Measurements from ENCODE around the gene TFF3. TPM values are rescaled to one million over a fixed set of nuclear protein-coding genes. Genes with fewer than 3 reads are reported as not detected.

TFF3 gene
- total RNA-seq, 4 donors from 2014 or later: 178 to 1,063 (median 636) TPM

- no peak for TF ChIP-seq POLR2A (IDR thresholded peaks at IDR 0.05)
- TF ChIP-seq, protein P1, sequence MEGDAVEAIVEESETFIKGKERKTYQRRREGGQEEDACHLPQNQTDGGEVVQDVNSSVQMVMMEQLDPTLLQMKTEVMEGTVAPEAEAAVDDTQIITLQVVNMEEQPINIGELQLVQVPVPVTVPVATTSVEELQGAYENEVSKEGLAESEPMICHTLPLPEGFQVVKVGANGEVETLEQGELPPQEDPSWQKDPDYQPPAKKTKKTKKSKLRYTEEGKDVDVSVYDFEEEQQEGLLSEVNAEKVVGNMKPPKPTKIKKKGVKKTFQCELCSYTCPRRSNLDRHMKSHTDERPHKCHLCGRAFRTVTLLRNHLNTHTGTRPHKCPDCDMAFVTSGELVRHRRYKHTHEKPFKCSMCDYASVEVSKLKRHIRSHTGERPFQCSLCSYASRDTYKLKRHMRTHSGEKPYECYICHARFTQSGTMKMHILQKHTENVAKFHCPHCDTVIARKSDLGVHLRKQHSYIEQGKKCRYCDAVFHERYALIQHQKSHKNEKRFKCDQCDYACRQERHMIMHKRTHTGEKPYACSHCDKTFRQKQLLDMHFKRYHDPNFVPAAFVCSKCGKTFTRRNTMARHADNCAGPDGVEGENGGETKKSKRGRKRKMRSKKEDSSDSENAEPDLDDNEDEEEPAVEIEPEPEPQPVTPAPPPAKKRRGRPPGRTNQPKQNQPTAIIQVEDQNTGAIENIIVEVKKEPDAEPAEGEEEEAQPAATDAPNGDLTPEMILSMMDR (IDR thresholded peaks at IDR 0.05): no peak
- H3K27me3 ChIP-seq: no peaks in the 10 kb centered on the region
- no peak overlapping the region for H3K4me3 ChIP-seq
- no peaks in the 10 kb centered on the region for H3K9me3 ChIP-seq
- peaks cover 0 to 7% (median 2%) of the 10 kb centered on the region in 4 donors for H3K4me1 ChIP-seq
- no peaks in the 10 kb centered on the region for H3K36me3 ChIP-seq
- no peak for DNase-seq
- peak overlapping the region in 1 of 4 donors; percentile 43 for H3K27ac ChIP-seq
Observed at GRCh38 chr21:42264245-42265195, 50.7 kb downstream of the TFF3 start.

DNA sequence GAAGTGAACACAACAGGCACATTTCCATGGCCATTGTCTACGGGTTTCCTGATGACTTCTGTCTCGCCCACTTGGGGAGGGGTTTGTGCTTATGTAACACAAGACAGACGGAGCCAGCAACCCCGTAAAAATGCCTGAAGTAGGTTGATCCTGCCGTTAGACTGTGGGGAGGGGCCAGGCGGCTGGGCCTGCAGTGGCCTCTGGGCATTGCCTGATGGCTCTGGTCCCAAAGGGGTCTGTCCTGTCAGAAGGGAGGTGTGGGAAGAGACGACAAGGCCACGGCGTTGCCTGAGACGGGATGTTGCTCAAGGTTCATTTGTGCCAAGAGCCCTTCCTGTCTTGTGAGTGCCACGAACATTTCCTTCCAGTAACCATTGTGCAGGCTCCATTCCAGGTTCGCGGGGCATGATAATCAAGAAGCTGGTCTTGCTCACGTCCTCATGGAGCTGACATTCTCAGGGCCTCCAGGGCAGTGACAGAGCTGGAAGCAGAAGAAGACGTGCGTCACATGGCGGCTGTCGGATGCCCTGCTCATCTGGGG is 51.5 kb downstream of the TFF3 start:
- no peak overlapping the region for H3K4me3 ChIP-seq
- peak overlapping the region in 2 of 4 donors; percentile 43 to 49 for H3K27ac ChIP-seq
- H3K36me3 ChIP-seq: no peaks in the 10 kb centered on the region
- H3K9me3 ChIP-seq: no peaks in the 10 kb centered on the region
- H3K27me3 ChIP-seq: no peaks in the 10 kb centered on the region
- peaks cover 0 to 7% (median 2%) of the 10 kb centered on the region in 4 donors for H3K4me1 ChIP-seq
- TF ChIP-seq POLR2A (IDR thresholded peaks at IDR 0.05): no peak
- TF ChIP-seq, protein P1 (IDR thresholded peaks at IDR 0.05): no peak
- no peak for DNase-seq

DNA sequence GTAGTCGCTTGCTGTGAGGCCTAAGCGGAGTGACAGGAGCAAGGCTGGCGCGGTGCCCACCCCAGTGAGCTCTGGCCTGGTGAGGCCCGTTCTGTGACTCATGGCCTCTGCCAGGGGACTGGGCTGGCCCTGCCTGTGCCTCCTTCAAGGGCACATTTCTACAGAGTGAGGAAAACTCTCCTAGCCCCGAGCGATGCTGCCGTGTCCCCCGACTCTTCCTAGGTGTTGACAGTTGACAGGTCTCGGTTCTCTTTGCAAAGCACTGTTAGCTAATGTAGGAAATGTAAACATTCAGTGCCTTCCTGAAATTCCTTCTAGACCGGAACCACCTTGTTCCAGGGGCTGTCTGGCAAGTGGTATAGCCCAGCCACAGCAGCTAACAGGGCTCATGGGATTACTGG is 52.4 kb downstream of the TFF3 start:
- DNase-seq: no peak
- Histone ChIP-seq H3K9me3 (no peaks in the 10 kb centered on the region), H3K36me3 (no peaks in the 10 kb centered on the region), H3K27me3 (no peaks in the 10 kb centered on the region), H3K4me1 (peaks cover 0 to 7% (median 3%) of the 10 kb centered on the region in 4 donors), H3K27ac (peak overlapping the region in 2 of 4 donors; percentile 43 to 46), H3K4me3 (no peak overlapping the region)
- TF ChIP-seq, protein P1 (IDR thresholded peaks at IDR 0.05): no peak
- TF ChIP-seq POLR2A (IDR thresholded peaks at IDR 0.05): no peak

DNA sequence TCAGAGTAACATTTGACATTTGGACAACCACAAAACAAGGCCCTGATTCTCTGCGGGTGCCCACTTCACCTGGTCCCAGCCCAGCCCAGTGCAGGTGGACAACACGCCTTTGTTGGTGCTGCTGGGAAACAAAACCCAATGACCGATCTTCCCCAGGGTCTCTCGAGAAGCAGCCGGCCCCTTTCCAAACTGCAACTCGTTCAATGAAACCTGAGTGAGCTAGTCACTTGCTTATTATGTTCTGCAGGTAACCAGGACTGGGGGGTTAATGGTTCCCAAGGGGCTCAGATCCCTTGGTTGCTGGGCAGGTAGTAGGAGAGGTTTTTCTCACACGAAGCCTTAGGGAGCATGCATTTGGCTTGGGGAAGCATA is 53.4 kb downstream of the TFF3 start:
- TF ChIP-seq POLR2A (IDR thresholded peaks at IDR 0.05): no peak
- TF ChIP-seq, protein P1 (IDR thresholded peaks at IDR 0.05): no peak
- Histone ChIP-seq H3K4me3 (no peak overlapping the region), H3K36me3 (no peaks in the 10 kb centered on the region), H3K4me1 (peaks cover 0 to 7% (median 2%) of the 10 kb centered on the region in 4 donors), H3K27me3 (no peaks in the 10 kb centered on the region), H3K27ac (peak overlapping the region in 2 of 4 donors; percentile 35 to 40), H3K9me3 (no peaks in the 10 kb centered on the region)
- DNase-seq: no peak

Other genes starting within 250 kb of the TFF3 start
- gene UMODL1, start 244.1 kb downstream of the TFF3 start, total RNA-seq: under 1 TPM in 3 of 4 donors, not detected in 1; 0.53 to 0.95 (median 0.83) TPM
- 10 to 100 TPM; 33.0 to 68.5 (median 40.8) TPM for gene ABCG1, start 96.3 kb downstream of the TFF3 start, total RNA-seq
- gene TFF2, start 35.6 kb upstream of the TFF3 start, total RNA-seq: 1 to 10 TPM in 1 of 4 donors, not detected in 3; 6.7 TPM
- gene TFF1, start 51.1 kb upstream of the TFF3 start, total RNA-seq: 100 to 1,000 TPM in 2 of 4 donors, 10 to 100 TPM in 1, not detected in 1; 32.4 to 136 (median 103) TPM
- gene TMPRSS3, start 80.6 kb upstream of the TFF3 start, total RNA-seq: 1 to 10 TPM in 1 of 4 donors, under 1 TPM in 1, not detected in 2; 0.54 to 2.5 TPM
- 10 to 100 TPM in 1 of 4 donors, 1 to 10 TPM in 3; 3.9 to 14.0 (median 5.3) TPM for gene UBASH3A, start 88.5 kb upstream of the TFF3 start, total RNA-seq
- 10 to 100 TPM in 1 of 4 donors, 1 to 10 TPM in 3; 2.5 to 11.0 (median 6.7) TPM for gene RSPH1, start 180.8 kb upstream of the TFF3 start, total RNA-seq
- gene SLC37A1, start 198.4 kb upstream of the TFF3 start, total RNA-seq: 100 to 1,000 TPM in 3 of 4 donors, 10 to 100 TPM in 1; 66.0 to 249 (median 195) TPM

Data from Peyer's patch (tissue), 4 donors.